OCI-LY7 (cell line): ENCODE measurements around the gene EXOC4. TPM values are rescaled to one million over a fixed set of nuclear protein-coding genes. Genes with fewer than 3 reads are reported as not detected.
"Not testable (repeated sequence)": the region's sequence is repeated elsewhere in the genome, so short reads cannot be mapped to it uniquely, and the experiment has no call there.

Source experiments
- BruUV-seq: library from RNA; stranded (reverse); fragments of 400-500 nt; replicated peaks from 2 replicates; lab custom pipeline; 2021; lab: Mats Ljungman, UMichigan
- CTCF ChIA-PET: fragments of 300-600 bp; sonication (Branson Sonifier 250); formaldehyde crosslinking; loops from one replicate; lab custom pipeline; 2022; ENCODE audit warnings: antibody characterized with exemption; ENCODE audit not compliant: unreplicated experiment; lab: Charles Lee
- POLR2A ChIA-PET: fragments of 300-600 bp; sonication (Branson Sonifier 250); formaldehyde crosslinking; loops from one replicate; lab custom pipeline; 2022; ENCODE audit warnings: antibody characterized with exemption; lab: Charles Lee
- DNase-seq: peaks from one replicate; pipeline ENCODE4 v3.0.0-alpha.2; 2015; ENCODE audit warnings: low spot score
- H2AFZ ChIP-seq: fragments of 200-600 bp; sonication (generic), shearing (Covaris generic); 2 replicates; pipeline ENCODE4 v1.6.1; 2014; ENCODE audit warnings: mild to moderate bottlenecking, antibody characterized with exemption, low read length, moderate library complexity
- H3K27ac ChIP-seq: fragments of 200-600 bp; sonication (generic); 2 replicates; pipeline ENCODE4 v1.5.1; 2014; ENCODE audit warnings: mixed run types, low read depth, mild to moderate bottlenecking, moderate library complexity, low read length, inconsistent platforms; ENCODE audit not compliant: poor library complexity, severe bottlenecking
- H3K36me3 ChIP-seq: fragments of 200-600 bp; sonication (generic); 2 replicates; pipeline ENCODE4 v1.6.1; 2014; ENCODE audit warnings: mild to moderate bottlenecking, antibody characterized with exemption, low read length, moderate library complexity, mixed read lengths; ENCODE audit not compliant: insufficient read depth
- H3K4me1 ChIP-seq: fragments of 200-600 bp; sonication (generic); 2 replicates; pipeline ENCODE4 v1.5.1; 2014; ENCODE audit warnings: mild to moderate bottlenecking, low read length; ENCODE audit not compliant: insufficient read depth, poor library complexity, severe bottlenecking
- H3K4me2 ChIP-seq: fragments of 200-600 bp; sonication (generic); 2 replicates; pipeline ENCODE4 v1.6.1; 2014; ENCODE audit warnings: mild to moderate bottlenecking, low read length
- H3K4me3 ChIP-seq: fragments of 200-600 bp; sonication (generic); 2 replicates; pipeline ENCODE4 v1.5.1; 2014; ENCODE audit warnings: mild to moderate bottlenecking, low read depth, low read length; ENCODE audit not compliant: poor library complexity, severe bottlenecking
- H3K79me2 ChIP-seq: fragments of 200-600 bp; sonication (generic); 2 replicates; pipeline ENCODE4 v1.6.1; 2016; ENCODE audit warnings: low read depth, mild to moderate bottlenecking, low read length, moderate library complexity, mixed read lengths; ENCODE audit not compliant: insufficient read depth
- H3K9me2 ChIP-seq: fragments of 200-600 bp; sonication (generic); 2 replicates; pipeline ENCODE4 v1.6.1; 2016; ENCODE audit warnings: mild to moderate bottlenecking, low read length, mixed read lengths; ENCODE audit not compliant: insufficient read depth
- H3K9me3 ChIP-seq: fragments of 200-600 bp; sonication (generic); 2 replicates; pipeline ENCODE4 v1.6.1; 2014; ENCODE audit warnings: mild to moderate bottlenecking, mixed run types, low read length, mixed read lengths
- H4K20me1 ChIP-seq: fragments of 200-600 bp; sonication (generic); 2 replicates; pipeline ENCODE4 v1.6.1; 2014; ENCODE audit warnings: mild to moderate bottlenecking, antibody characterized with exemption, low read length, moderate library complexity, mixed read lengths; ENCODE audit not compliant: insufficient read depth
- EZH2phosphoT487 ChIP-seq: fragments of 200-600 bp; sonication (generic); IDR thresholded peaks from 2 replicates; pipeline ENCODE4 v1.6.1; 2018; ENCODE audit warnings: low read depth, borderline replicate concordance, mild to moderate bottlenecking, mixed run types, antibody characterized with exemption, low read length, moderate library complexity, mixed read lengths
- intact Hi-C: fragments of 100-400 bp; cut with micrococcal nuclease; formaldehyde crosslinking; loops from one replicate; pipeline ENCODE4 v1.10.0; 2022; ENCODE audit not compliant: unreplicated experiment
- total RNA-seq, 2 experiments: library from RNA; depleted of rRNA in 1 of 2; stranded (reverse); fragments of >200 nt in 1 of 2; shearing (Covaris generic) in 1 of 2; gene quantifications; 2 replicates each; pipeline ENCODE4 v1.2.3, GENCODE V29; 2014 to 2022
- TF ChIP-seq, protein P1 (sequence below): fragments of 200-600 bp; sonication (generic); conservative IDR thresholded peaks from 2 replicates; pipeline ENCODE4 v1.5.1; 2014; ENCODE audit warnings: mild to moderate bottlenecking, antibody characterized with exemption, low read length, moderate library complexity, mixed read lengths

The EXOC4 gene
- total RNA-seq, 2 experiments from 2014 or later: 75.1 to 93.2 TPM

DNA sequence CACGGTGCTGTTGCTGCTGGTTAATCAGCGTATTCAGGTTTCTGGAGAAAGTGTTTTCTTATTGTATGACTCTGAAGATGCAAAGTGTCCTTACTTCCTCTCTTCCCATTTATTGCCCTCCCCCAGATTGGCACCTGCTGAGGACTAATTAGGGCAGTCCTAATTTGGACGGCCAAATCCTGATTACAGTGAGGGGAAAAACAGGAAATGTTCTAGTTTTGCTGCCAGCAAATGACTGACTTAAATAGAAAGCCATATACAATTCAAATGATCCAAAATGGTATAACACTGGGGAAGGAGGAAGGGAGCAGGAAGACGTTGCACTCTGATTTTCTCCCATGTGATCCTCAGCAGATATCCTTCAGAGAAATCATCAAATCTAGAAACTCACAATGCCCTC, 651.9 kb downstream of the EXOC4 start:
- ChIA-PET CTCF (no interaction called here), POLR2A (no interaction called here)
- Histone ChIP-seq H3K79me2 (no peaks in the 10 kb centered on the region), H3K4me3 (no peak overlapping the region), H3K9me3 (no peaks in the 10 kb centered on the region), H4K20me1 (no peaks in the 10 kb centered on the region), H2AFZ (no peak overlapping the region), H3K4me2 (no peak overlapping the region), H3K4me1 (no peaks in the 10 kb centered on the region), H3K27ac (no peak overlapping the region), H3K36me3 (no peaks in the 10 kb centered on the region), H3K9me2 (no peaks in the 10 kb centered on the region)
- intact Hi-C loops: no loop called here
- DNase-seq: no peak
- BruUV-seq: no TSS peak
- no peak for TF ChIP-seq EZH2phosphoT487
- TF ChIP-seq, protein P1, sequence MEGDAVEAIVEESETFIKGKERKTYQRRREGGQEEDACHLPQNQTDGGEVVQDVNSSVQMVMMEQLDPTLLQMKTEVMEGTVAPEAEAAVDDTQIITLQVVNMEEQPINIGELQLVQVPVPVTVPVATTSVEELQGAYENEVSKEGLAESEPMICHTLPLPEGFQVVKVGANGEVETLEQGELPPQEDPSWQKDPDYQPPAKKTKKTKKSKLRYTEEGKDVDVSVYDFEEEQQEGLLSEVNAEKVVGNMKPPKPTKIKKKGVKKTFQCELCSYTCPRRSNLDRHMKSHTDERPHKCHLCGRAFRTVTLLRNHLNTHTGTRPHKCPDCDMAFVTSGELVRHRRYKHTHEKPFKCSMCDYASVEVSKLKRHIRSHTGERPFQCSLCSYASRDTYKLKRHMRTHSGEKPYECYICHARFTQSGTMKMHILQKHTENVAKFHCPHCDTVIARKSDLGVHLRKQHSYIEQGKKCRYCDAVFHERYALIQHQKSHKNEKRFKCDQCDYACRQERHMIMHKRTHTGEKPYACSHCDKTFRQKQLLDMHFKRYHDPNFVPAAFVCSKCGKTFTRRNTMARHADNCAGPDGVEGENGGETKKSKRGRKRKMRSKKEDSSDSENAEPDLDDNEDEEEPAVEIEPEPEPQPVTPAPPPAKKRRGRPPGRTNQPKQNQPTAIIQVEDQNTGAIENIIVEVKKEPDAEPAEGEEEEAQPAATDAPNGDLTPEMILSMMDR: no peak

DNA sequence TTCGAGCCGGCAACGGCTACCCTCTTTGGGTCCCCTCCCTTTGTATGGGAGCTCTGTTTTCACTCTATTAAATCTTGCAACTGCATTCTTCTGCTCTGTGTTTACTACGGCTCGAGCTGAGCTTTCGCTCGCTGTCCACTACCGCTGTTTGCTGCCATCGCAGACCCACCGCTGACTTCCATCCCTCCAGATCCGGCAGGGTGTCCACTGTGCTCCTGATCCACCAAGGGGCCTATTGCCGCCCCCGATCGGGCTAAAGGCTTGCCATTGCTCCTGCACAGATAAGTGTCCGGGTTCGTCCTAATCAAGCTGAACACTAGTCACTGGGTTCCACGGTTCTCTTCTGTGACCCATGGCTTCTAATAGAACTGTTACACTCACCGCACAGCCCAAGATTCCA, 653.7 kb downstream of the EXOC4 start:
- H3K27ac ChIP-seq, H3K9me2 ChIP-seq, BruUV-seq, H3K4me2 ChIP-seq, intact Hi-C loops, H3K4me3 ChIP-seq, CTCF ChIA-PET, H3K4me1 ChIP-seq, H3K79me2 ChIP-seq, DNase-seq, H4K20me1 ChIP-seq, H3K36me3 ChIP-seq, H3K9me3 ChIP-seq, H2AFZ ChIP-seq: not testable (repeated sequence)
- POLR2A ChIA-PET: interaction anchor here (0.5 to 1.8 kb wide), 3 partner anchors 24 to 44 kb away, joined by 3 to 6 read pairs (median 4); no protein-coding TSS in a partner anchor

DNA sequence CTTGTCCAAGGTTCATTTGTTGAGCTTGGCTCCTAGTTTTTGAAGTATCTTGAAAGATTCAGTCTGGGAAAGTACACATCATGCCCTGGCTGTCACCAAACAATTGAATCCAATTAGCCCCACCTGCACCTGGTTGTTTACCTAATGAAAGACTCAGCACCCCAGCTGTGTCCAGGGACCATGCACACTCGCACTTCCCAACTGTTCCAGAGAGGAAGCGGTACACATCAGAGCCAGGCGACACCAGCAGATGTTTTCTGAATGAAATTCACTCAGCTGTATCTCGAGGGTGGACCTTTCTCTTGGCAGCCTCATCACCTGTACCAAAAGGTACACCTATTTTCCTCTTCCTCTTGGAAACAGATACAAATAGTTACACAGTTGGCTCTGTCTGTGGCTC, 657.9 kb downstream of the EXOC4 start:
- TF ChIP-seq, protein P1: no peak
- no peak for TF ChIP-seq EZH2phosphoT487
- POLR2A ChIA-PET: interaction anchor here (0.5 to 0.7 kb wide), 2 partner anchors 43 to 91 kb away, joined by 5 to 7 read pairs; no protein-coding TSS in a partner anchor
- no peaks in the 10 kb centered on the region for H3K79me2 ChIP-seq
- no peaks in the 10 kb centered on the region for H4K20me1 ChIP-seq
- CTCF ChIA-PET: no interaction called here
- BruUV-seq: no TSS peak
- H3K27ac ChIP-seq: no peak overlapping the region
- H2AFZ ChIP-seq: no peak overlapping the region
- H3K4me1 ChIP-seq: no peaks in the 10 kb centered on the region
- DNase-seq: peak; percentile 5
- H3K9me2 ChIP-seq: no peaks in the 10 kb centered on the region
- H3K36me3 ChIP-seq: no peaks in the 10 kb centered on the region
- H3K9me3 ChIP-seq: no peaks in the 10 kb centered on the region
- no peak overlapping the region for H3K4me2 ChIP-seq
- intact Hi-C loops: no loop called here
- H3K4me3 ChIP-seq: no peak overlapping the region
